ENCODE data around the gene SLC13A4. TPM values are rescaled to one million over a fixed set of nuclear protein-coding genes. Genes with fewer than 3 reads are reported as not detected.

Gene SLC13A4
- total and polyA plus RNA-seq, 2 of the 4 experiments (the other 2 are of a cell fraction): 0.10 TPM; not detected in 1

- ATAC-seq (ENCODE audit: low read depth) (no peak), DNase-seq (no peak)
- Histone ChIP-seq H3K9me3 (ENCODE audit: control insufficient read depth, insufficient read depth, low read length) (no peaks in the 10 kb centered on the region), H3K27me3 (ENCODE audit: control insufficient read depth, insufficient read depth, low read length) (no peaks in the 10 kb centered on the region), H3K27ac (ENCODE audit: insufficient read depth, low read length) (no peak overlapping the region), H3K79me1 (ENCODE audit: low read depth in 1 of 2, low read length in 2 of 2) (no peaks in the 10 kb centered on the region), H2AK5ac (ENCODE audit: low read depth, low read length) (no peak overlapping the region; the same call in 1 of the 2 replicates), H2BK5ac (ENCODE audit: low read depth, low read length, poor library complexity, severe bottlenecking) (no peak overlapping the region), H2BK15ac (ENCODE audit: low read depth, low read length) (no peak overlapping the region), H3K4me2 (ENCODE audit: low read depth, low read length) (no peak overlapping the region), H2AFZ (replicated peaks; ENCODE audit: low read length, poor library complexity) (no peak overlapping the region), H4K91ac (ENCODE audit: insufficient read depth, low read depth, low read length) (no peak overlapping the region), H4K5ac (ENCODE audit: low read depth, low read length) (no peak overlapping the region), H3K9me1 (ENCODE audit: insufficient read depth, low read length) (no peaks in the 10 kb centered on the region; the same call in 1 of the 2 replicates), H3K23ac (ENCODE audit: low read depth, low read length) (no peak overlapping the region), H3K18ac (ENCODE audit: low read depth, low read length) (no peak overlapping the region), H3K4ac (ENCODE audit: low read depth, low read length) (no peak overlapping the region), H3K56ac (ENCODE audit: extremely low read depth, insufficient read depth, low read length) (no peak overlapping the region), H3K36me3 (ENCODE audit: control insufficient read depth, insufficient read depth, low read length) (peaks cover 2% of the 10 kb centered on the region), H4K20me1 (ENCODE audit: insufficient read depth, low read length) (no peaks in the 10 kb centered on the region), H2BK20ac (ENCODE audit: low read depth, low read length) (no peak overlapping the region), H2BK120ac (ENCODE audit: low read depth, low read length) (no peak overlapping the region), H2AK9ac (replicated peaks; ENCODE audit: low read depth, low read length, poor library complexity) (no peak overlapping the region), H3K14ac (replicated peaks; ENCODE audit: low read depth, low read length) (no peak overlapping the region), H4K8ac (ENCODE audit: low read depth in 2 of 2, low read length in 2 of 2) (no peak overlapping the region), H3K4me1 (ENCODE audit: control insufficient read depth, insufficient read depth, low read length) (no peaks in the 10 kb centered on the region), H3K4me3 (ENCODE audit: insufficient read depth, low read depth, low read length) (no peak overlapping the region), H3K9ac (ENCODE audit: low read depth, low read length) (no peak overlapping the region)
- WGBS, 2 experiments (ENCODE audit: extremely low coverage in 2 of 2, insufficient read length in 1 of 2): 57% methylated on average over 3 of the region's 8 CpGs; no CpG with 5 or more reads in 1 of the 2 experiments
- in situ Hi-C loops (cut with MboI; ENCODE audit: low sequenced_read_pairs) (no loop called here), intact Hi-C loops (cut with micrococcal nuclease) (no loop called here), dilution Hi-C loops (cut with HindIII; ENCODE audit: low sequenced_read_pairs, unreplicated experiment) (no loop called here)
- TF ChIP-seq CHD1 (IDR thresholded peaks at IDR 0.05; ENCODE audit: low read depth, low read length): no peak
- no peak for TF ChIP-seq POLR2A (IDR thresholded peaks at IDR 0.05; ENCODE audit: low read depth, low read length)
- no peak for TF ChIP-seq SMC3 (IDR thresholded peaks at IDR 0.05; ENCODE audit: low read depth, low read length)
- no peak for TF ChIP-seq MXI1 (IDR thresholded peaks at IDR 0.05; ENCODE audit: borderline replicate concordance, low read depth, low read length)
- no peak for TF ChIP-seq RCOR1 (IDR thresholded peaks at IDR 0.05; ENCODE audit: insufficient replicate concordance, low read length)
- TF ChIP-seq CTCF (conservative IDR thresholded peaks at IDR 0.05; ENCODE audit: low read depth, low read length): no peak
- no peak for TF ChIP-seq MAZ (IDR thresholded peaks at IDR 0.05; ENCODE audit: borderline replicate concordance, low read depth, low read length)
- no peak for TF ChIP-seq ELK1 (IDR thresholded peaks at IDR 0.05; ENCODE audit: borderline replicate concordance, low read depth, low read length)
- no peak for TF ChIP-seq RAD21 (IDR thresholded peaks at IDR 0.05; ENCODE audit: low read length)
- TF ChIP-seq NFE2L2 (IDR thresholded peaks at IDR 0.05; ENCODE audit: low read depth, low read length): no peak
- TF ChIP-seq USF2 (IDR thresholded peaks at IDR 0.05; ENCODE audit: low read depth, low read length): no peak
- TF ChIP-seq MAFK (IDR thresholded peaks at IDR 0.05; ENCODE audit: low read depth, low read length): no peak
- TF ChIP-seq CEBPB (IDR thresholded peaks at IDR 0.05; ENCODE audit: low read depth, low read length): no peak
- TF ChIP-seq FOS (IDR thresholded peaks at IDR 0.05; ENCODE audit: low read depth, low read length): no peak
- CTCF ChIA-PET: interaction anchor here (0.6 kb wide), 1 partner anchor 26 kb away, joined by 5 read pairs; no protein-coding TSS in a partner anchor
- no TSS peak for BruUV-seq (replicated peaks)
- POLR2A ChIA-PET (ENCODE audit: unreplicated experiment): no interaction called here
These were observed 30.5 kb downstream of the SLC13A4 start for GRCh38 chr7:135697276-135698049.

Data from IMR-90 (cell line).